ENCODE data around the gene CACNA2D3. TPM values are rescaled to one million over a fixed set of nuclear protein-coding genes. Genes with fewer than 3 reads are reported as not detected.

Gene CACNA2D3
- total RNA-seq, 2 donors from 2014 or later: not detected

GRCh38 chr3:54198556-54198955 lies 76.2 kb downstream of the CACNA2D3 start:
- no peaks in the 10 kb centered on the region for H3K4me1 Mint-ChIP-seq
- H3K9me3 Mint-ChIP-seq: no peaks in the 10 kb centered on the region
- ATAC-seq (replicated peaks): no peak
- no peak overlapping the region for H3K4me3 Mint-ChIP-seq
- no peaks in the 10 kb centered on the region for H3K36me3 Mint-ChIP-seq (ENCODE audit: low read depth)
- H3K27ac Mint-ChIP-seq: no peak overlapping the region
- peaks cover 5% of the 10 kb centered on the region for H3K27me3 Mint-ChIP-seq

- H3K9me3 Mint-ChIP-seq: peaks cover 3% of the 10 kb centered on the region
- no peak overlapping the region for H3K27ac Mint-ChIP-seq
- H3K27me3 Mint-ChIP-seq: peaks cover 8% of the 10 kb centered on the region
- no peaks in the 10 kb centered on the region for H3K4me1 Mint-ChIP-seq
- no peak overlapping the region for H3K4me3 Mint-ChIP-seq
- no peak for ATAC-seq (replicated peaks)
- no peaks in the 10 kb centered on the region for H3K36me3 Mint-ChIP-seq (ENCODE audit: low read depth)
Observed at GRCh38 chr3:54202054-54202453, 79.7 kb downstream of the CACNA2D3 start.

GRCh38 chr3:54202651-54203248 lies 80.4 kb downstream of the CACNA2D3 start:
- Mint-ChIP-seq H3K27ac (no peak overlapping the region), H3K9me3 (peaks cover 3% of the 10 kb centered on the region), H3K27me3 (peaks cover 8% of the 10 kb centered on the region), H3K4me1 (no peaks in the 10 kb centered on the region), H3K36me3 (ENCODE audit: low read depth) (no peaks in the 10 kb centered on the region), H3K4me3 (no peak overlapping the region)
- ATAC-seq (replicated peaks): no peak

- H3K27me3 Mint-ChIP-seq: peaks cover 3% of the 10 kb centered on the region
- no peak overlapping the region for H3K27ac Mint-ChIP-seq
- H3K4me3 Mint-ChIP-seq: no peak overlapping the region
- ATAC-seq (replicated peaks): no peak
- H3K36me3 Mint-ChIP-seq (ENCODE audit: low read depth): no peaks in the 10 kb centered on the region
- no peaks in the 10 kb centered on the region for H3K4me1 Mint-ChIP-seq
- H3K9me3 Mint-ChIP-seq: peaks cover 7% of the 10 kb centered on the region
Observed at GRCh38 chr3:54206874-54207273, 84.5 kb downstream of the CACNA2D3 start.

- no peak for ATAC-seq (replicated peaks)
- Mint-ChIP-seq H3K27ac (no peak overlapping the region), H3K4me1 (no peaks in the 10 kb centered on the region), H3K36me3 (ENCODE audit: low read depth) (no peaks in the 10 kb centered on the region), H3K27me3 (no peaks in the 10 kb centered on the region), H3K9me3 (peaks cover 14% of the 10 kb centered on the region), H3K4me3 (no peak overlapping the region)
Observed at GRCh38 chr3:54211097-54211496, 88.7 kb downstream of the CACNA2D3 start.

GRCh38 chr3:54212723-54213122 lies 90.4 kb downstream of the CACNA2D3 start:
- H3K4me3 Mint-ChIP-seq: no peak overlapping the region

GRCh38 chr3:54213907-54214306 lies 91.6 kb downstream of the CACNA2D3 start:
- no peak for ATAC-seq (replicated peaks)
- no peaks in the 10 kb centered on the region for H3K27me3 Mint-ChIP-seq
- H3K4me1 Mint-ChIP-seq: no peaks in the 10 kb centered on the region
- no peak overlapping the region for H3K27ac Mint-ChIP-seq
- no peak overlapping the region for H3K4me3 Mint-ChIP-seq
- no peaks in the 10 kb centered on the region for H3K36me3 Mint-ChIP-seq (ENCODE audit: low read depth)
- H3K9me3 Mint-ChIP-seq: peaks cover 10% of the 10 kb centered on the region

More at GRCh38 chr3:54212723-54213122, 90.4 kb downstream of the CACNA2D3 start:
- no peak for ATAC-seq (replicated peaks)
- Mint-ChIP-seq H3K36me3 (ENCODE audit: low read depth) (no peaks in the 10 kb centered on the region), H3K27ac (no peak overlapping the region), H3K4me1 (no peaks in the 10 kb centered on the region), H3K9me3 (peaks cover 14% of the 10 kb centered on the region), H3K27me3 (no peaks in the 10 kb centered on the region)

- Mint-ChIP-seq H3K4me1 (no peaks in the 10 kb centered on the region), H3K27me3 (no peaks in the 10 kb centered on the region), H3K9me3 (peaks cover 10% of the 10 kb centered on the region), H3K27ac (no peak overlapping the region), H3K36me3 (ENCODE audit: low read depth) (no peaks in the 10 kb centered on the region), H3K4me3 (no peak overlapping the region)
- no peak for ATAC-seq (replicated peaks)
Observed at GRCh38 chr3:54214845-54215244, 92.5 kb downstream of the CACNA2D3 start.

GRCh38 chr3:54215521-54215920 lies 93.2 kb downstream of the CACNA2D3 start:
- no peak for ATAC-seq (replicated peaks)
- Mint-ChIP-seq H3K9me3 (peaks cover 10% of the 10 kb centered on the region), H3K27me3 (no peaks in the 10 kb centered on the region), H3K4me1 (no peaks in the 10 kb centered on the region), H3K27ac (no peak overlapping the region), H3K36me3 (ENCODE audit: low read depth) (no peaks in the 10 kb centered on the region), H3K4me3 (no peak overlapping the region)

GRCh38 chr3:54217828-54218227 lies 95.5 kb downstream of the CACNA2D3 start:
- ATAC-seq (replicated peaks): no peak
- Mint-ChIP-seq H3K4me3 (no peak overlapping the region), H3K36me3 (ENCODE audit: low read depth) (no peaks in the 10 kb centered on the region), H3K9me3 (peaks cover 6% of the 10 kb centered on the region), H3K4me1 (no peaks in the 10 kb centered on the region), H3K27me3 (no peaks in the 10 kb centered on the region), H3K27ac (no peak overlapping the region)

- H3K4me1 Mint-ChIP-seq: no peaks in the 10 kb centered on the region
- no peaks in the 10 kb centered on the region for H3K36me3 Mint-ChIP-seq (ENCODE audit: low read depth)
- H3K27ac Mint-ChIP-seq: no peak overlapping the region
- no peaks in the 10 kb centered on the region for H3K9me3 Mint-ChIP-seq
- H3K4me3 Mint-ChIP-seq: no peak overlapping the region
- ATAC-seq (replicated peaks): no peak
- H3K27me3 Mint-ChIP-seq: peaks cover 4% of the 10 kb centered on the region
Observed at GRCh38 chr3:54222316-54222715, 100.0 kb downstream of the CACNA2D3 start.

GRCh38 chr3:54223063-54223462 lies 100.7 kb downstream of the CACNA2D3 start:
- no peaks in the 10 kb centered on the region for H3K36me3 Mint-ChIP-seq (ENCODE audit: low read depth)
- H3K9me3 Mint-ChIP-seq: no peaks in the 10 kb centered on the region
- no peaks in the 10 kb centered on the region for H3K4me1 Mint-ChIP-seq
- H3K27me3 Mint-ChIP-seq: peaks cover 4% of the 10 kb centered on the region
- H3K4me3 Mint-ChIP-seq: no peak overlapping the region
- no peak for ATAC-seq (replicated peaks)
- no peak overlapping the region for H3K27ac Mint-ChIP-seq

GRCh38 chr3:54225841-54226528 lies 103.6 kb downstream of the CACNA2D3 start:
- no peak overlapping the region for H3K27ac Mint-ChIP-seq
- H3K4me3 Mint-ChIP-seq: no peak overlapping the region
- H3K27me3 Mint-ChIP-seq: peaks cover 4% of the 10 kb centered on the region
- ATAC-seq (replicated peaks): no peak
- H3K36me3 Mint-ChIP-seq (ENCODE audit: low read depth): no peaks in the 10 kb centered on the region
- no peaks in the 10 kb centered on the region for H3K9me3 Mint-ChIP-seq
- no peaks in the 10 kb centered on the region for H3K4me1 Mint-ChIP-seq

GRCh38 chr3:54228806-54229205 lies 106.5 kb downstream of the CACNA2D3 start:
- Mint-ChIP-seq H3K9me3 (no peaks in the 10 kb centered on the region), H3K4me1 (no peaks in the 10 kb centered on the region), H3K27me3 (peaks cover 8% of the 10 kb centered on the region), H3K4me3 (no peak overlapping the region), H3K36me3 (ENCODE audit: low read depth) (no peaks in the 10 kb centered on the region), H3K27ac (no peak overlapping the region)
- no peak for ATAC-seq (replicated peaks)

- H3K4me1 Mint-ChIP-seq: no peaks in the 10 kb centered on the region
- H3K27me3 Mint-ChIP-seq: peaks cover 8% of the 10 kb centered on the region
- H3K27ac Mint-ChIP-seq: no peak overlapping the region
Observed at GRCh38 chr3:54232618-54233017, 110.3 kb downstream of the CACNA2D3 start.

More at GRCh38 chr3:54232618-54233017, 110.3 kb downstream of the CACNA2D3 start:
- ATAC-seq (replicated peaks): no peak
- Mint-ChIP-seq H3K36me3 (ENCODE audit: low read depth) (no peaks in the 10 kb centered on the region), H3K4me3 (no peak overlapping the region), H3K9me3 (peaks cover 4% of the 10 kb centered on the region)

Data from activated T-helper 17 cell treated with anti-CD3 and anti-CD28 coated beads, Interleukin-2, amount 50 U/mL, for 72 hours (primary cell).